Stomach smooth muscle (tissue), 2 donors: ENCODE measurements around the gene RAG2.
"Not testable (repeated sequence)": the region's sequence is repeated elsewhere in the genome, so short reads cannot be mapped to it uniquely, and the experiment has no call there.

Experiments used
- H3K27ac ChIP-seq: one replicate; pipeline ENCODE4 v1.7.0; 2013; ENCODE audit warnings: mild to moderate bottlenecking, low read length, inconsistent platforms
- H3K27me3 ChIP-seq, 2 donors: one replicate each; pipeline ENCODE4 v1.7.0; 2013; ENCODE audit warnings: low read length in 2 of 2; ENCODE audit not compliant: insufficient read depth in 2 of 2, control insufficient read depth in 1 of 2
- H3K36me3 ChIP-seq, 2 donors: one replicate each; pipeline ENCODE4 v1.7.0; 2013; ENCODE audit warnings: low read length in 2 of 2; ENCODE audit not compliant: control insufficient read depth in 2 of 2, insufficient read depth in 2 of 2
- H3K4me1 ChIP-seq: one replicate; pipeline ENCODE4 v1.7.0; 2013; ENCODE audit warnings: low read length; ENCODE audit not compliant: control insufficient read depth, insufficient read depth
- H3K4me3 ChIP-seq, 2 donors: one replicate each; pipeline ENCODE4 v1.7.0; 2013; ENCODE audit warnings: low read length in 2 of 2
- H3K9ac ChIP-seq, 2 donors: one replicate each; pipeline ENCODE4 v1.7.0; 2013; ENCODE audit warnings: low read length in 2 of 2, mild to moderate bottlenecking in 1 of 2
- H3K9me3 ChIP-seq, 2 donors: one replicate each; pipeline ENCODE4 v1.7.0; 2013; ENCODE audit warnings: low read length in 2 of 2; ENCODE audit not compliant: control insufficient read depth in 2 of 2
- donor health status: healthy.
- donor health status: Pancreatic carcinoma.

The RAG2 gene

GRCh38 chr11:36574486-36574885 is 23.6 kb downstream of the RAG2 start:
- Histone ChIP-seq H3K27me3 (no peaks in the 10 kb centered on the region), H3K9me3 (no peaks in the 10 kb centered on the region), H3K4me1 (peaks cover 3% of the 10 kb centered on the region), H3K4me3 (no peak overlapping the region), H3K9ac (no peak overlapping the region), H3K27ac (no peak overlapping the region), H3K36me3 (no peaks in the 10 kb centered on the region)

DNA sequence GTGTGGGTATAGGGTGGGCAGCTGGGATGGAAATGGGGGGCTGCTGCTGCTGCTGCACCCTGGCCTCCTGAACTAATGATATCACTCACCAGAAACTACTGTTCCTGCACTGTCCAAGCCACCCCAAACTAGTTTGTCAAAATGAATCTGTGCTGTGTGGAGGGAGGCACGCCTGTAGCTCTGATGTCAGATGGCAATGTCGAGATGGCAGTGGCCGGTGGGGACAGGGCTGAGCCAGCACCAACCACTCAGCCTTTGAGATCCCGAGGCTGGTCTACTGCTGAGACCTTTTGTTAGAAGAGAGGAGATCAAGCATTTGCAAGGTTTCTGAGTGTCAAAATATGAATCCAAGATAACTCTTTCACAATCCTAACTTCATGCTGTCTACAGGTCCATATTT is 28.9 kb downstream of the RAG2 start:
- H3K36me3 ChIP-seq: no peaks in the 10 kb centered on the region
- H3K4me3 ChIP-seq: no peak overlapping the region
- no peak overlapping the region for H3K9ac ChIP-seq
- H3K27ac ChIP-seq: no peak overlapping the region
- no peaks in the 10 kb centered on the region for H3K27me3 ChIP-seq
- H3K4me1 ChIP-seq: no peaks in the 10 kb centered on the region
- no peaks in the 10 kb centered on the region for H3K9me3 ChIP-seq

DNA sequence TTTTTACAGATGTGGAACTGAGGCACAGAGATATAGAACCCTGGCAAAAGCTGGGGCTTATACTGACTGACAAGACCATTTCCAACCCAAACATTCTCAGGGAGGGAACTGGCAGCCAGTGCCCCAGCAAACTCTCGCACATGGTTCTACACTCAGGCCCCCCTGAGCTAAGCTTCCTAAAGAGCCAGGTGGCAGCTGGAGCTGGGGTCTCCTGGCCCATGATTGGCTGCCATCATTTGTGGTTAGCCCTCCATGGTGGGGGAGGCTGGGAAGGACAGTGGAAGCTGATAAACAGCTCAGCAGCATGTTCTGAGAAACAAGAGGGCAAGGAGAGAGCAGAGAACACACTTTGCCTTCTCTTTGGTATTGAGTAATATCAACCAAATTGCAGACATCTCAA is 30.3 kb downstream of the RAG2 start, which contains the start of gene RAG1:
Gene RAG1 (plus strand): TSS at position 314 of the 400 bp plus-strand sequence. CDS start 5,298 bp downstream, outside the sequence.
- H3K27me3 ChIP-seq: no peaks in the 10 kb centered on the region
- no peak within 1 kb of the TSS for H3K27ac ChIP-seq
- H3K4me1 ChIP-seq: no peaks in the 10 kb centered on the region
- no peak within 1 kb of the TSS for H3K9ac ChIP-seq
- H3K9me3 ChIP-seq: no peaks in the 10 kb centered on the region
- H3K36me3 ChIP-seq: no peaks in the 10 kb centered on the region
- H3K4me3 ChIP-seq: no peak within 1 kb of the TSS

DNA sequence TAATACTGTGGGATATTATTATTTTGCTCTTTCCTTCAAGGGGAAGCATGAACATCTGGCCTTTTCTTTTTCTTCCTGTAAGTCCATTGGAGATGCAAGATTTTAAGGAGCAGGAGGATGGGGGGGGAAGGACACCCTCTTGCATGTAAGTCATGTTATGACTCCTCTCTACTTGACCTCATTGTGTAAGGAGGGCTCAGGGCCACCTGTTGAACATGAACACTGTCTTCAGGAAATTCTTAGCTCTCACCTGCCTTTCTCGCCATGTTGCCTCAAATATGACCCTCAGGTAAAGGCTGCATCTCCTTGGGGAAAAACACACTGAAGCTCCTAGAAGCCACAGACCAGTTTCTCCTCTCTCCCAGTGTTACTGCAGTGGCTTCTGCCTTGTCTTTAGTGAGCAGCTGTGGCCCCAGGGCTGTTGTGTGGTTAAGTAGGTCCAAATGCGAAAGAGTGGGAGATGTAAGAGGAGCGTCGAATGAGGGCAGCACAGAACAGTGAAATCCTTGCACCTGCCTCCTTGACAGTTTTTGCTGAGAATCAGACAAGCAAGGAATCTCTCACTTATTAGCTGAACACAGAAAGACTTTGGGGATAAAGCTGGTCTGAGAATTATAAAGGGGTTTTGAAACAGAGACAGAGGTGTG is 31.5 kb downstream of the RAG2 start:
- no peaks in the 10 kb centered on the region for H3K4me1 ChIP-seq
- H3K36me3 ChIP-seq: no peaks in the 10 kb centered on the region
- no peak overlapping the region for H3K27ac ChIP-seq
- H3K9me3 ChIP-seq: no peaks in the 10 kb centered on the region
- H3K4me3 ChIP-seq: no peak overlapping the region
- H3K9ac ChIP-seq: no peak overlapping the region
- no peaks in the 10 kb centered on the region for H3K27me3 ChIP-seq

DNA sequence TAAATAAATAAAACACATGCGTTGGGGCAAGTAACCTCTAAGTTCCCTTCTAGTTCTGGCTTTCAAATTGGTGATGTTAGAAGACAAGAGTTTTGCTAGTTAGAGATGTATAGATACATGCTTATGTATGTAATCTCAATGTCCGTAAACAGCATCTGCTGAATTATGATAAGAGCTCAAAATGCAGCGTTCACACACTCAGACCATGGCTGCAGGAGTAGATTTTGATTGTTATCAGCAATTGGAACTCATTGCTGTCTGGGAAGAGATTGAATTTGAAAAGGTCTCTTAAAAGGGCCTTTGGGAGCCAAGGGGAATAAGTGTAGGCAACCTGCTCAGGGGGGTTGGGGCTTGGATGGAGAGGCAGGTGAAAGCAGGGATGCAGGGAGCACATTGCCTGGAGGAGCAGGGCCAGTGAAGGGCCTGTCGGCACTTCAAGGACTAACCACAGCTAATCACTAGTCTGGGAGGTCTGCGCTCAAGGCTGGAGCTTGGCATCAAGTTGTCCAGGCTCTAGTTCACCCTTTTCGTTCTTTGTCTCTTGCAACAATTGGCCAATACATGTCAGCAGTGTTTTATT is 32.9 kb downstream of the RAG2 start:
- no peaks in the 10 kb centered on the region for H3K9me3 ChIP-seq
- H3K27me3 ChIP-seq: no peaks in the 10 kb centered on the region
- H3K4me1 ChIP-seq: no peaks in the 10 kb centered on the region
- no peaks in the 10 kb centered on the region for H3K36me3 ChIP-seq
- H3K27ac ChIP-seq: no peak overlapping the region
- H3K9ac ChIP-seq: peak overlapping the region in 1 of 2 donors; percentile 24
- peak overlapping the region; percentile 54 to 75 for H3K4me3 ChIP-seq

DNA sequence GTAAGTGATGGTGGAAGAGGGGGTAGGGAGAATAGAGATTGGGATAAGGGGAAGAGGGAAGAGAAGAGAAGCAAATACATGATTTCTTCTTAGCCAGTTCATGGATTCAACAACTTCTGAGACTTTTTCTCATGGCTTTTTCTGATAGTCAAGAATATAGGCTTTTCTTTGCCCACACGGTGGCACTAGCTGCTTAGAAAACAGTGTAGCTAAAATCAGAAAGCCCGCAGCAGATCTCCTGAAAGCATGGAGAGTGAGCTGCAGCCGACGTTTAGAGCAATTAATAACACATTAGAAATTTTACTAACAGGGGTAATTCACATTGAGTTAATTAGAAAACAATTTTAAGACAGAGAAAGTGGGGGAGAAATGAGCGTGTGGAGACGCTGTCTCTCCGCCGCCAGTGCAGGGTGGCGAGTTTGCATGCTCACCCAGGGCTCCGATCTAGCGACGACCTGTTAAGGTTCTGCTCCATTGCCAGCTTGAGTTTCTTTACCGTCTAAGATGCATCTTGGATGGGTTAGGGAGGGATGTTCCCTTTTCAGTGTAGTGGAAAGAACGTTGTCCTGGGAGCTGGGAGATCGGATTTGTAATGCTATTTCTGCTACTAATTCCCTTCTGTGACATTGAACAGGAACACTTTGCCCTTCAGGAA is 33.5 kb downstream of the RAG2 start:
- Histone ChIP-seq H3K27ac (no peak overlapping the region), H3K27me3 (no peaks in the 10 kb centered on the region), H3K4me3 (peak overlapping the region; percentile 54 to 75), H3K36me3 (no peaks in the 10 kb centered on the region), H3K9ac (peak overlapping the region in 1 of 2 donors; percentile 24), H3K9me3 (no peaks in the 10 kb centered on the region), H3K4me1 (no peaks in the 10 kb centered on the region)

DNA sequence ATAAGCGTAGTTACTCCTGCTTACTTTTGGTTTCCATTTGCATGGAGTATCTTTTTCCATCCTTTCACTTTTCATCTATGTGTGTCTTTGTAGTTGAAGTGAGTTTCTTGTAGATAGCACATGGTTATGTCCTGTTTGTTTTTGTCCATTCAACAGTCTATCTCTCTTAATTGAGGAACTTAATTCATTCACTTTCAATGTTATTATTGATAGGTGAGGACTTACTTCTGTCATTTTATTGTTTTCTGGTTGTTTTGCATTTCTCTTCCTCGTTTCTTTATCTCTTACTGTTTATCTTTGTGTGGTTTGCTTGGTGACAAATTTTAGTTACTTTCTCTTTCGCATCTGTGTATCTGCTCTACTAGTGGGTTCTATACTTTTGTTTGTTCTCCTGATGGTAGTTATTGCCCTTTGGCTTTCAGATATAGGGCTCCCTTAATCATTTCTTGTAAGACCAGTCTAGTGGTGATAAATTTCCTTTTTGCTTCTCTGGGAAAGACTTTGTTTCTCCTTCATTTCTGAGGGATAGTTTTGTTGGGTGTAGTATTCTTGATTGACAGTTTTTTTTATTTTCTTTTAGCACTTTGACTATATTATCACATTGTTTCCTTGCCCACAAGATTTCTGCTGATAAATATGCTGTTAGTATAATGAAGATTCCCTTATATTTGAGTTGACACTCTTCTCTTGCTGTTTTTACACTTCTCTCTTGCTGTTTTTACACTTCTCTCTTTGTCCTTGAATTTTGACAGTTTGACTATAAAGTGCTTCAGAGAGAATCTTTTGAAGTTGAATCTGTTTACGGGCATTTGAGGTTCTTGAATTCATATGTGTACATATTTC is 39.2 kb downstream of the RAG2 start:
- Histone ChIP-seq H3K27ac (no peak overlapping the region), H3K4me3 (no peak overlapping the region), H3K9me3 (no peaks in the 10 kb centered on the region), H3K9ac (no peak overlapping the region), H3K36me3 (no peaks in the 10 kb centered on the region), H3K27me3 (no peaks in the 10 kb centered on the region), H3K4me1 (no peaks in the 10 kb centered on the region)

- Histone ChIP-seq H3K27me3 (no peaks in the 10 kb centered on the region), H3K4me1 (no peaks in the 10 kb centered on the region), H3K36me3 (no peaks in the 10 kb centered on the region), H3K9me3 (no peaks in the 10 kb centered on the region), H3K27ac (no peak overlapping the region), H3K9ac (no peak overlapping the region), H3K4me3 (no peak overlapping the region)
Measured at GRCh38 chr11:36557991-36558390, 40.0 kb downstream of the RAG2 start.

- not testable (repeated sequence) for H3K4me3 ChIP-seq, H3K9ac ChIP-seq, H3K4me1 ChIP-seq, H3K27me3 ChIP-seq, H3K36me3 ChIP-seq, H3K27ac ChIP-seq, H3K9me3 ChIP-seq
Measured at GRCh38 chr11:36557390-36557789, 40.6 kb downstream of the RAG2 start.

DNA sequence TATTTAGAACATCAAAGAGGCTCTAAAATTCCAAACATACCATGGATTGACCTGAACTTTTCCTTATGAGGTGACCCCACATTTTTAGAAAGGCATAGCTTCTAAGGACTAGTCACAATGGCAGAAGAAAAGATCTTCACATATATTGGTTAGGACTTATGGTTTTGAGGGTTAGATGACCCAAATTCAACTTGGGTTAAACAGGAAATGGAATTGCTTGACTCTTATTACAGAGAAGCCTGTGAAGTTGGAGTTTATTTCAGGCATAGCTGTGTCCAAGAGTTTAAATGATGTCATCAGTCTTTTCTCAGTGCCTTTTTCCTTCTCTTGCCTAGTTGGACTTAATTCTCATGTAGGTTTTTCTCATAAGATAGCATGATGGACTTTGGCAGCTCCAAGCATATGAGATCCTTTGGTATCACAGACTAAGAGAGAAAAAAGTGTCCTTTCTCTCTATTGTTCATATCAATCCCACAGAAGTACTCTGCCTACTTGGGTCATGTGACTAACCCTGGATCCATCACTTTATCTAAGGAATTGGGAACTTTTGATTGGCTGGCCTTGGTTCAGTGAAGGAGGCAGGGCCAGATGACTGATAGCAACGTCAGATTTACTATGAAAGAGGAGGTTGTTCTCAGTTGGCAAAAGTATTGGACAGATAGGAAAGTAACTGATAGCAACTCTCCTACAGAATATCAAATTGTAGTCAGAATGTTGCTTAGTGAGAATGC is 47.5 kb downstream of the RAG2 start:
- H3K27me3 ChIP-seq: no peaks in the 10 kb centered on the region
- no peaks in the 10 kb centered on the region for H3K9me3 ChIP-seq
- no peak overlapping the region for H3K9ac ChIP-seq
- H3K36me3 ChIP-seq: no peaks in the 10 kb centered on the region
- H3K4me3 ChIP-seq: no peak overlapping the region
- no peaks in the 10 kb centered on the region for H3K4me1 ChIP-seq
- H3K27ac ChIP-seq: no peak overlapping the region
